NOMO-1 (cell line): ENCODE results near the gene NKAIN2.
"Not testable (repeated sequence)": the region's sequence is repeated elsewhere in the genome, so short reads cannot be mapped to it uniquely, and the experiment has no call there.

Experiments used
- DNase-seq, 2 experiments: peaks; one replicate each; lab custom pipeline; 2025; ENCODE audit not compliant: unreplicated experiment in 2 of 2; lab: John Stamatoyannopoulos, UW

Gene NKAIN2

DNA sequence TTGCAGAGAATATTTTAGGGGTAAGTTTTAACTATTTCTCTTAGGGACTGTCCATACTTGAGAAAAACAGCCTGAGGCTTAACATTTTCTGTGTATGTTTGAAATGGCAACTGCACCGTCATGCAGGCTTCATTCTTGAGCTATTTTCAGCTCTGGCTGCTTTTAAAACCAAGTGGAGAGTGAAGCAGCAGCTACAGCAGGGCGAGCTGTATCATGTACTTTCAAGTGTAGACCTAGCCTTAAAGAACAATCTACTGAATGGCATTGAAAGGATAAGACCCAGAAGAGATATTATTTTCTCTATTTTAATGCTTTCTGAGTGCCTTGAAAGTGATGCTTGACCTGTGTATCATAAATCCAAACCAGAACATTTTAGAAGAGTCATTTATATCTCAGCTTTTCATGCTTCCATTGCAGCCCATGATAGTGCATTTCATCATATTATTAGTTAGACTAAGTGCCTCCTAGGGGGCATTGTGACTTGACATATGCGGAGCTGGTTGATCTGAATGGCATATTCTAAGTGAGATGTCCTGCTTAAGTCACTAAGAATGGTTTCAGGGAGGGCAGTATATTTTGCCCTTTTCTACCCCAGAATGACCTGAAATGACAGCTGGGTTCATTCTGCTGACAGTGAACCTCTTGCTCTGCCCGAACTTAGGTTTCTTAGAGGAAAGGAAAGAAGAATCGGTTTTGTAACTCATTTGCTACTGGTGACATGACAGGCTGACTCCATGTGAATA lies 85.3 kb downstream of the NKAIN2 start:
- peak in 1 of 2 experiments; percentile 34 for DNase-seq

DNA sequence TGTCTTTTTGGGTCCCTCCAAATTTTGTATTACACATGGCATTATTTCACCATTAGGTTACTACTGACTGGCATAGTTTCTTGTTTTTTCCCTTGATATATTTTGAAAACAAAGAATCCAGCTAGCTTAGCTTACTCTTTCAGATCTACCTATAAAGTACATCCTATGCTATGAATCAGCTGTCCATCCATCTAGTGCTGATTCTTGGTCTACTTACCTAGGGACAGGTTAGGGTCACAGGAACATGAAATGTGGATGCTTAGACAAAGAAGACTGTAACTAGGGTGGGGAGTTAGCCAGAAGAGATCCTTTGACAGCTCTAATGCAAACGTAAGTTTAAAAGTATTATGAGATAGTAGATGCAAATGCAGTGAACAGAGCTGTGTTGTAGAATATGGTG lies 91.7 kb downstream of the NKAIN2 start:
- no peak for DNase-seq

GRCh38 chr6:123895806-123896205 lies 92.1 kb downstream of the NKAIN2 start:
- DNase-seq = no peak

DNA sequence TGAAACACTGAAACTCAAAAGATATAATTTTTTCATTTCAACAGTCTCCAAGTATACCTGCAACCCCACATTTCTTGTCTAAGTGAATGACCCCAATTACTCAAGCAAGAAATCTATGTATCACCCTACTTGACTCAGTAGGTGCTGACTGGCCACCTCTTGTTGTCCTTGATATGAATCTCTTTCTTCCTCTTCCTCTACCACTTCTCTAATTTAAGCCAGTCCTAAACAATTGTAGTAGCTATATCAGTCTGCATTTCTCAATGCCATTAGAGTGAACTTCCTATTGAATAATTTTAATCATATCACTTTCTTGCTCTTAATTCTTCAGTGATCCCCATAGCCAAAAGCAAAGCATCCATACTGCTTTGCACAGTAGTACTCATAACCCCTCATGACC lies 93.2 kb downstream of the NKAIN2 start:
- DNase-seq = peak; percentile 60 to 86

DNA sequence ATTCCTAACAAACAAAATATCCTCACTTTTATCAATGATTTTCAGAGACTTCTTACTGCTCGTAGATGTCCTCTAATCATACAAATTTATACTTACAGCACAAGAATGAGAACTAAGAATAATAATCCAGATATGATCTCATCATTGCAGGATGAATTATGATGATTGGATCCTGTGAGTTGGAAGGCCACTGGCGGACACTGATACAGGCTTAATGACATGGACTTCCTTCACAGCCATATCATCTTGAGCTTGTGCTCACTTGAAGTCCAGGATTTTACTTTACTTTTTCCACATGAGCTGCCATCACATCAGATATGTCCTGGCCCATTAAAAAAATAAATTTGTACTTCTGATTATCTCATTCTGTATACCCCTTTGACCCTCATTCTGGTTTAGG lies 94.3 kb downstream of the NKAIN2 start:
- no peak for DNase-seq

GRCh38 chr6:123898665-123899064 lies 95.0 kb downstream of the NKAIN2 start:
- no peak for DNase-seq

GRCh38 chr6:123899745-123900144 lies 96.1 kb downstream of the NKAIN2 start:
- no peak for DNase-seq

- no peak for DNase-seq
Measured at GRCh38 chr6:123901436-123901835, 97.8 kb downstream of the NKAIN2 start.

DNA sequence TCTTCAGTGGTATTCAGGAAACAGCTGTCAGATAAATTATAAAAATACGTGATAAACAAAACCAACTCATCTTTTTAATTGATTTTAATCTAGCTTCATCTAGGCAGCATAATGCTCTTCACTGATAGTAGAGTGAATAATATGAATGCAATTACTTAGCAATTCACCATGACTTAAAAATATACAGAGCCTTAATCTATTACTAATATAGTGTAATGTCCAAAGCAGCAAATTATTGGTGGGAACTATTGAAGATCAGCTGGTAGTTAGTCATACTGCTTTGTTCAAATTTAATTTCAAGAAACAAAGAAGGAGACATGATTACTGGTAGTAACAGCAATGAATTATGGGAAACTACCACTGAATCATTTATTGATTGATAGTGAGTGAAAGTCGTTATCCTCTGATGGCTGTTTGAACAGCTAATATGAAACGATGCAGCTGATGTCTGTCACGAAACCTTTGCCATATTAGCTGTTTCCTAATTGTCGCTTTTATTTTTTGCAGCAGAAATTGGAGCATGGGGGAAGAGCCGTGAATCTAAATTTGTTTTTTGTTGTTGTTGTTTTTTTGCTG lies 99.2 kb downstream of the NKAIN2 start:
- no peak for DNase-seq

DNA sequence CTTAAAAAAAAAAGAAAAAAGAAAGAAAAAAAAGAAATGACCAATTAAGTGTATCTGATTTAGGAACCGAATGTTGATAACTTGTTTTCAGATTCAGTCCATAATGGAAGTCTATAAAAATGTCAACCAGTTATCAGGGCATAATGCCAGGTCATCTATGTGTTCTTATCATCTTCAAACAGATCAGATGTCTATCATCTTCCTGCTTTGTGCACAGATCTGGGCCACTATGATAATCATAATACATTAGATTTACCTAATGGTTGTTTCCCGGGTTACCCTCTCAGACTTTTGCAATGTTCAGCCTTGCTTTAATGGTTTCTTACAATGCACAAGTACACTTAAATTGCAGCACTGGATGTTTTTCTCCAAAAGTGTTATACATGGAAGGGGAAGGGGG lies 100.6 kb downstream of the NKAIN2 start:
- DNase-seq = no peak

DNA sequence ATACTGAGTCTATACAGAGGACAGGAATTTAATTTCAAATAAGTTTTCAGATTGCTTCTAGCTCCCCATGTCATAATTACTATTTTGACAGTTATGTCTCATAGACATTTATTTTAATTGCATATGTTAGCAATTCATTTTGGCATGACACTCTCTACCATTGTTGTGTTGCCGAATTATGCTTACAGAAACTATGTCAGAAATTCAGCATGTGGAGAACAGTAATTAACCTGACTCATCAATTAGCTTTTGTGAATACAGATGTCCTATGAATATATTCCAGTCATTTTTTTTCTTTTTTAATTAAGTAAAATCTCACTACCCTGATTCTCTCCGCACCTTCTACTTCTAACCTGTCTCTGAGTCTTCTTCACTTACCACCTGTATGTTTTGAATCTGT lies 105.1 kb downstream of the NKAIN2 start:
- no peak for DNase-seq

- no peak for DNase-seq
Measured at GRCh38 chr6:123909989-123910388, 106.3 kb downstream of the NKAIN2 start.

DNA sequence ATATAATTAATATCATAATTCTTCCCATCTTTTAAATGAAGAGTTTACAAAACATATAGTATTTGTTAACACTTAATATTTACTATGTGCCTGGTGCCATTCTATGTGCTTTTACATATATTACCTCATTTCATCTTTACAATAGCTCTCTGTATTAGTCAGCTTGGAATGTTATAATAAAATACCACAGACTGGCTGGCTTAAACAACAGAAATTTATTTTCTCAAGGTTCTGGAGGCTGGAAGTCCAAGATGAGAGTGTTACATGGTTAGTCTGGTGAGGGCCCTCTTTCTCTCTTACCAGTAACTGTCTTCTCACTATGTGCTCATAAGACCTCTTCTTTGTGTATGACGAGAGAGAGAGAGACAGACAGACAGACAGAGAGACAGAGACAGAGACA lies 110.2 kb downstream of the NKAIN2 start:
- DNase-seq = no peak

GRCh38 chr6:123923379-123923778 lies 119.7 kb downstream of the NKAIN2 start:
- DNase-seq = not testable (repeated sequence)

DNA sequence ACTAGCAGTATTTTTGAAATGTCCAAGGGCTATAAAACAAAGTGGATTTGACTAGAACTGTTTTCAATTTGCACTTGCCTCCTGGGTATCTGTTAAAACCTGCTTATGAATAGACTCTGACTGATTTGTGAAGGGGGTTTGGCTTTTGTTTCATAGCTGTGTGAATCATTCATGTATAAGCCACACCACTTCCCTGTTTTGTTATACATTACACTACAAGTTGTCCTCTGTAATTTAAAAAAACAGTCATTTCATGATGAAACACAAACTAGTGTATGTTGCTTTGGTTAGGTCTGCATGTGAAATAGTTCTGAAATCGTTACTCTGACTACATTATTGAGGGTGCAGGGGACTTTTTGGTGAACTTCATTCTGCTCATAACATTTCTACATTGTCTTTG lies 121.7 kb downstream of the NKAIN2 start:
- DNase-seq = peak; percentile 72 to 97

GRCh38 chr6:123925842-123926399 lies 122.3 kb downstream of the NKAIN2 start:
- no peak for DNase-seq

DNA sequence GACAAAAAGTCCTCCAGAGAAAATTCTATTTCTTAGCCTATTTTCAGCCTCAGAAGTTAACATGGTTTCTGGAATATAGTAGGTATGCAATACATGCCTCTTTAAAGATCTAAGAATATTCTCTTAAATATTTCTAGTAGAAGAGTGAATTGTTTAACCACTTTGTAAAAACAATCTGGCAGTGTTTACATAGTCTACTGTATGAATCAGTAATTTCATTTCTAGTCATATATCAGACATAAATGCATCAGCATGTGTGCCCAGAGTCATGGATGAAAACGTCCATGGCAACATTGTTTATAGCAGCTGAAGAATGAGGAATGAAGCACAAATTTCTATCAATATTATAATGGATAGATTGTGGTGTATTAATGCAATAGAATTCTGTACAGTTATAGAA lies 124.9 kb downstream of the NKAIN2 start:
- DNase-seq = no peak

GRCh38 chr6:123931928-123932327 lies 128.3 kb downstream of the NKAIN2 start:
- no peak for DNase-seq

DNA sequence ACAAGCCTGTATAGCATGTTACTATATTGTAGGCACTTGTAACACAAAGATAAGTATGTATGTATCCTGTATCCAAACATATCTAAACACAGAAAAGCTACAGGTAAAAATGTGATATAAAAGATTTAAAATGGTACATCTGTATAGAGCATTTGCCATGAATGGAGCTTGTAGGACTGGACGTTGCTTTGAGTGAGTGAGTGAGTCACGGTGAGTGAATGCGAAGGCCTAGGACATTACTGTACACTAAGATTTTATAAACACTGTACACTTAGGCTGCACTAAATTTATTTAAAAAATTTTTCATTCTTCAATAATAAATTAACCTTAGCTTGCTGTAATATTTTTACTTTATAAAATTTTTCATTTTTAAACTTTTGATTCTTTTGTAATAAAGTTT lies 136.9 kb downstream of the NKAIN2 start:
- no peak for DNase-seq

DNA sequence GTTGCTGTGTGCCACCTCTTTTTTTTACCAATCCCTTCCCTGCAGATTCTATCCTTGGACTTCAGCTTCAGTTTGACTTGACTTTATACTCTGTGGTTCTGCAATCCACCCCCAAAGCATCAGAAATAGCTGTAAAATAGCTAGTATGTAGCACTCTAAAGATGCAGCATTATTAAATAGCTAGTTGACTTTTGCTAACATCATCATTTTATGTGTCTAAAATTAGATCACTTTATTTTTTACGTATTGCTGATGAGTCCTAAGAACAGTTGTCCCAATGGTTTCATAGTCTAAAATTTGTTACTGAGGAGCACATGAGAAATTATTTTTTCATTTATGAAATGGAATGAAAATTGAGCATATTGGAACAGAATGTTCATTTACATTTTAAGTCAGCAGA lies 138.2 kb downstream of the NKAIN2 start:
- no peak for DNase-seq

DNA sequence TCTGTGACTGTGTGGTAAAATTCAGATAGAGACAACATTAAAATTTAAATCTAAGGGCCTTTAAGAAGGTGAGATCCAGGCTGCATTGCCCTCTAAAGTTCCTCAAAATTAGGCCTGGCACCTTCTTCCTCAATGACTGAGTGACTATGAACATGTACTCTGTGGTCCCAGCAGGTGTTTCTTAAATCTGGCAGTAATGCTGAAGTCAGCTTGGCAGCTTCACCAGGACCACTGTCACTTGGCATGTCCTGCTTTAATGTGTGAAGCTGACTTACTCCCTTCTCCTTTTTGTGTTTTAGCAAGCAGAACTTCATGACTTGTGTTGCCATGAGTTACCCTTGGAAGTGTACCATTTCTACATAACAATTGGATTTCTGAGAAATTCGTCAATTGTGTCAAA lies 141.7 kb downstream of the NKAIN2 start:
- DNase-seq = peak in 1 of 2 experiments; percentile 21

DNA sequence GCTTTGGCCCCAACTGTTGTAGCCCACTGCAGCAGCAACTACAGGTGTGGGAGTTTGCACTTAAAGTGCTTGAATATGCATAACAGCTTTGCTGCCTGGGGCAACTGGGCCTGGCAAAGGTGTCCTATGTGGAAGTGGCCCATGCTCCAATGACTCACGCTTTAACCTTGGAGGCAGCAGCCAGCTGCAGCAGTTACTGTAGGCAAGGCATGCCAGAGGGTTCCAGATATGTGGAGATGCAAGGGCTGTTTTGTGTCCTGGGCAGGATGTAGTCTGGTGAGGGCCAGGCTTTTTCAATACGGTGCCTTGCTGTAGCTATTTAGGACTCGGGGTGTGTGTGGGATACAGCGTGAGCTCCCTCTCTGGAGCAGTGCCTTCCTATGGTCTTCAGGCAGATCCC lies 150.3 kb downstream of the NKAIN2 start:
- DNase-seq = no peak
